PC-9 (cell line): ENCODE results near the gene TRMT112. TPM values are rescaled to one million over a fixed set of nuclear protein-coding genes. Genes with fewer than 3 reads are reported as not detected.

Experiments
- BruUV-seq: library from RNA; stranded (reverse); fragments of 400-500 nt; replicated peaks from 2 replicates; lab custom pipeline; 2021; lab: Mats Ljungman, UMichigan
- CTCF ChIA-PET: fragments of 300-600 bp; sonication (Branson Sonifier 250); formaldehyde crosslinking; loops from one replicate; lab custom pipeline; 2022; ENCODE audit warnings: antibody characterized with exemption; lab: Charles Lee
- POLR2A ChIA-PET: fragments of 300-600 bp; sonication (Branson Sonifier 250); formaldehyde crosslinking; loops from one replicate; lab custom pipeline; 2022; ENCODE audit warnings: antibody characterized with exemption; ENCODE audit not compliant: unreplicated experiment; lab: Charles Lee
- DNase-seq, 2 experiments: peaks; one replicate each; pipeline versions ENCODE4 v3.0.0 to v3.0.0-alpha.2; 2015 to 2022; ENCODE audit warnings: mixed read lengths in 1 of 2
- H2AFZ ChIP-seq: fragments of 200-600 bp; sonication (generic); 2 replicates; pipeline ENCODE4 v1.8.1; 2017; ENCODE audit warnings: antibody characterized with exemption
- H3F3A ChIP-seq: fragments of 200-600 bp; sonication (generic); 2 replicates; pipeline ENCODE4 v1.8.1; 2017; ENCODE audit warnings: antibody characterized with exemption, mild to moderate bottlenecking, low read depth; ENCODE audit not compliant: insufficient read depth
- H3K27ac ChIP-seq: fragments of 200-600 bp; sonication (generic); 2 replicates; pipeline ENCODE4 v1.6.1; 2016; ENCODE audit warnings: mixed run types
- H3K27me3 ChIP-seq: fragments of 200-600 bp; sonication (generic); 2 replicates; pipeline ENCODE4 v1.6.1; 2016; ENCODE audit warnings: low read depth, mixed run types; ENCODE audit not compliant: insufficient read depth
- H3K36me3 ChIP-seq: fragments of 200-600 bp; sonication (generic); 2 replicates; pipeline ENCODE4 v1.6.1; 2016; ENCODE audit warnings: low read depth, mixed run types
- H3K4me1 ChIP-seq: fragments of 200-600 bp; sonication (generic); replicated peaks from 2 replicates; pipeline ENCODE4 v1.6.1; 2016; ENCODE audit warnings: mixed run types; ENCODE audit not compliant: insufficient read depth
- H3K4me2 ChIP-seq: fragments of 200-600 bp; sonication (generic); 2 replicates; pipeline ENCODE4 v1.6.1; 2017; ENCODE audit warnings: mixed run types
- H3K4me3 ChIP-seq: fragments of 200-600 bp; sonication (generic); 2 replicates; pipeline ENCODE4 v1.6.1; 2016; ENCODE audit warnings: mixed run types
- H3K79me2 ChIP-seq: fragments of 200-600 bp; sonication (generic); 2 replicates; pipeline ENCODE4 v1.6.1; 2017; ENCODE audit warnings: low read depth, mixed run types
- H3K9me2 ChIP-seq: fragments of 200-600 bp; sonication (generic); 2 replicates; pipeline ENCODE4 v1.8.1; 2017; ENCODE audit warnings: mild to moderate bottlenecking; ENCODE audit not compliant: insufficient read depth
- H3K9me3 ChIP-seq: fragments of 200-600 bp; sonication (generic); 2 replicates; pipeline ENCODE4 v1.8.1; 2016; ENCODE audit warnings: low read depth; ENCODE audit not compliant: insufficient read depth
- H4K20me1 ChIP-seq: fragments of 200-600 bp; sonication (generic); 2 replicates; pipeline ENCODE4 v1.8.1; 2017; ENCODE audit not compliant: insufficient read depth
- CTCF ChIP-seq: fragments of 200-600 bp; sonication (generic); conservative IDR thresholded peaks from 2 replicates; pipeline ENCODE4 v1.6.1; 2017; ENCODE audit warnings: mixed run types, antibody characterized with exemption, mild to moderate bottlenecking, moderate library complexity
- EZH2 ChIP-seq: fragments of 200-600 bp; sonication (generic); IDR thresholded peaks from 2 replicates; pipeline ENCODE4 v1.8.0; 2017; ENCODE audit warnings: antibody characterized with exemption, low read depth
- intact Hi-C: fragments of 100-400 bp; cut with micrococcal nuclease; formaldehyde crosslinking; loops from one replicate; pipeline ENCODE4 v1.10.0; 2022; ENCODE audit not compliant: unreplicated experiment
- total RNA-seq: library from RNA; stranded (reverse); gene quantifications from 2 replicates; pipeline ENCODE4 v1.2.3, GENCODE V29; 2021

The TRMT112 gene
- total RNA-seq, 1 experiment from 2014 or later: 275 TPM

- POLR2A ChIA-PET: interaction anchor here (0.6 kb wide), 1 partner anchor 499 kb away, joined by 4 read pairs; no protein-coding TSS in a partner anchor
- Histone ChIP-seq H3K36me3 (no peaks in the 10 kb centered on the region), H2AFZ (no peak overlapping the region), H3F3A (peaks cover 20% of the 10 kb centered on the region; the same call in 1 of the 2 replicates), H3K79me2 (no peaks in the 10 kb centered on the region), H3K4me1 (peaks cover 19% of the 10 kb centered on the region), H3K9me2 (no peaks in the 10 kb centered on the region), H4K20me1 (no peaks in the 10 kb centered on the region), H3K9me3 (no peaks in the 10 kb centered on the region), H3K27ac (no peak overlapping the region), H3K27me3 (no peaks in the 10 kb centered on the region), H3K4me3 (no peak overlapping the region), H3K4me2 (no peak overlapping the region)
- BruUV-seq: no TSS peak
- TF ChIP-seq EZH2 (no peak), CTCF (no peak)
- intact Hi-C loops: no loop called here
- DNase-seq: no peak
- CTCF ChIA-PET: interaction anchor here (0.6 to 0.7 kb wide), 3 partner anchors 9 to 159 kb away, joined by 3 to 5 read pairs (median 4); no protein-coding TSS in a partner anchor
Measured at GRCh38 chr11:64349025-64349387, 31.6 kb upstream of the TRMT112 start.

GRCh38 chr11:64348383-64349024 is 31.1 kb upstream of the TRMT112 start:
- Histone ChIP-seq H3F3A (peaks cover 20% of the 10 kb centered on the region; the same call in 1 of the 2 replicates), H3K36me3 (no peaks in the 10 kb centered on the region), H3K9me3 (no peaks in the 10 kb centered on the region), H3K9me2 (no peaks in the 10 kb centered on the region), H3K4me1 (peaks cover 19% of the 10 kb centered on the region), H3K27me3 (no peaks in the 10 kb centered on the region), H3K4me2 (no peak overlapping the region), H3K79me2 (no peaks in the 10 kb centered on the region), H3K27ac (no peak overlapping the region), H3K4me3 (no peak overlapping the region), H4K20me1 (no peaks in the 10 kb centered on the region), H2AFZ (no peak overlapping the region)
- intact Hi-C loops: no loop called here
- no TSS peak for BruUV-seq
- no peak for TF ChIP-seq CTCF
- TF ChIP-seq EZH2: no peak
- CTCF ChIA-PET: interaction anchor here (0.6 to 1.6 kb wide), 5 partner anchors 9 to 158 kb away, joined by 3 to 14 read pairs (median 4); partner anchors contain the start of genes PRDX5 and TRMT112
- peak in 1 of 2 experiments; percentile 33 for DNase-seq
- POLR2A ChIA-PET: interaction anchor here (0.6 kb wide), 2 partner anchors 27 to 500 kb away, joined by 4 to 8 read pairs; no protein-coding TSS in a partner anchor

- peaks cover 20% of the 10 kb centered on the region; the same call in 1 of the 2 replicates for H3F3A ChIP-seq
- peak overlapping the region; percentile 31 for H3K4me2 ChIP-seq
- ChIA-PET CTCF (interaction anchor here (1.6 kb wide), 1 partner anchor 30 kb away, joined by 3 read pairs; the partner anchor contains the start of genes PRDX5 and TRMT112), POLR2A (no interaction called here)
- H4K20me1 ChIP-seq: no peaks in the 10 kb centered on the region
- no peaks in the 10 kb centered on the region for H3K79me2 ChIP-seq
- H3K4me1 ChIP-seq: peaks cover 19% of the 10 kb centered on the region
- H3K27me3 ChIP-seq: no peaks in the 10 kb centered on the region
- H3K9me2 ChIP-seq: no peaks in the 10 kb centered on the region
- intact Hi-C loops: no loop called here
- H3K9me3 ChIP-seq: no peaks in the 10 kb centered on the region
- H3K27ac ChIP-seq: peak overlapping the region; percentile 59
- H2AFZ ChIP-seq: no peak overlapping the region
- DNase-seq: peak; percentile 24 to 76
- H3K4me3 ChIP-seq: no peak overlapping the region
- H3K36me3 ChIP-seq: no peaks in the 10 kb centered on the region
- TF ChIP-seq CTCF (no peak), EZH2 (no peak)
- BruUV-seq: no TSS peak
Measured at GRCh38 chr11:64347193-64347867, 30.0 kb upstream of the TRMT112 start.
